Measurements from ENCODE around the gene PRDX2.
A peak's percentile ranks its signal among the peaks of the same experiment; 100 is the strongest.

The PRDX2 gene

DNA sequence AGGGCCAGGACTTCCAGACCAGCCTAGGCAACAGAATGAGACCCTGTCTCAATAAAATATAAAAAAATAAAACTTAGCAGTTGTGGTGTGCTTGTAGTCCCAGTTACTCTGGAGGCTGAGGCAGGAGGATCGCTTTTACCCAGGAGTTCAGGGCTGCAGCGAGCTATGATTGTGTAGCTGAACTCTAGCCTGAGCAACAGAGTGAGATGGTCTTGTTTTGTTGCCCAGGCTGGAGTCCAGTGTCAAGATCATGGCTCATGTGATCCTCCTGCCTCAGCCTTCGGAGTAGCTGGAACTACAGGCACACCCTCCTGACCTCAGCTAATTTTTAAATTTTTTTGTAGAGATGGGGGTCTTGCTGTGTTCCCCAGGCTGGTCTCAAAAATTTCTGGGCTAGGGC is 14.6 kb downstream of the PRDX2 start:
- in situ Hi-C loops (cut with HindIII; ENCODE audit: low pct_unique_long_range_greater_than_20kb, low sequenced_read_pairs), result no loop called here
- no peak for DNase-seq (ENCODE audit: low read depth in 1 of 2, low spot score in 1 of 2)
- TF ChIP-seq JUND (IDR thresholded peaks at IDR 0.05; ENCODE audit: low read depth), result no peak

GRCh38 chr19:12786141-12786870 is 15.3 kb downstream of the PRDX2 start:
- in situ Hi-C loops (cut with HindIII; ENCODE audit: low pct_unique_long_range_greater_than_20kb, low sequenced_read_pairs), result no loop called here
- DNase-seq (ENCODE audit: low read depth in 1 of 2, low spot score in 1 of 2), result peak; percentile 66 to 84
- TF ChIP-seq JUND (IDR thresholded peaks at IDR 0.05; ENCODE audit: low read depth), result no peak

DNA sequence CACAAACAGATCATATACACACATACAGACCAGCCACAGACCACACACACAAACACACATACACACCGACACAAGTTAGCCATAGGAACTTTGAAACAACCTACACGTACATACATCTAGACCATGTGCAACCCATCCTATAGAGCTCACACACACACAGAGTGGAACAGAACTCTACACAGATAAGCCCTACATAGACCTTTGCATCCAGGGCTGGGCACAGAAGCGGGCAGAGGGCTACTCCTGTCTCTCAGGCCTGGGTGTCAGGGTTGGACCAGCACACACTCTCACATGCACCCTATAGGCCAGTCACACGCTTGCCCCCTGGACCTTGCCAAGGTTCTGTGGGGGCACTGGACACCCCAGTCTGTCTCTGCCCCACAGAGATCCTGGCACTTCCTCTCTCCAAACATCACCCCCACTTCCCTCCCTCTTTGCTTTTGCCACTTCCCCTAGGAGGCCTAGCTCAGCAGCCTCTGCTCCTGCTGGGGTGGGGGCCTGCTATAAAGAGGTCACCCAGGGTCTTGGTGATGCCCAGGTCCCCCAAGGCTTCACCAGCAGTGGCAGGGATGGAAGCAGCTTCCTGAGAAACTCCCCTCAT is 16.1 kb downstream of the PRDX2 start:
- in situ Hi-C loops (cut with HindIII; ENCODE audit: low pct_unique_long_range_greater_than_20kb, low sequenced_read_pairs), result no loop called here
- no peak for DNase-seq (ENCODE audit: low read depth in 1 of 2, low spot score in 1 of 2)
- TF ChIP-seq JUND (IDR thresholded peaks at IDR 0.05; ENCODE audit: low read depth), result no peak

DNA sequence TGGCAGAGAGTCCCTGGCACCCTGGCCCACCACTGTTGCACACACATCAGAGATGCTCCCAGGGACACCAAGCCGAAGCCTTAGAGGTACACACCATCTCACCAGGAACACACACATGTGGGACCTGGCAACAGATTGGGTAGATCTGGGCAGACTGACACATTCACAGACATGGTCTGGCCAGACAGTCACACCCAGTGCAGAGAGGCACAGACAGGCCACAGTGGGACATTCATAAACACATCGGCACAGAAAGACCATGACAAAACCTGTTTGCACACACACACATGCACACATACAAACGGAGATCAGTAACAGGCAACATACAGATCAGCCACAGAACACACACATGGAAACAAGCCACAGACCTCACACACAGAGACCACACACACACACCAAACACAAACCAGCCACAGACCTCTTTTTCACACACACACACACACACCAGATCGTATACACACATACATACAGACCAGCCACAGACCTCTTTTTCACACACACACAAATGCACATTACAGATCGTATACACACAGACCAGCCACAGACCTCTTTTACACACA is 16.6 kb downstream of the PRDX2 start:
- no peak for TF ChIP-seq JUND (IDR thresholded peaks at IDR 0.05; ENCODE audit: low read depth)
- DNase-seq (ENCODE audit: low read depth in 1 of 2, low spot score in 1 of 2), result no peak
- in situ Hi-C loops (cut with HindIII; ENCODE audit: low pct_unique_long_range_greater_than_20kb, low sequenced_read_pairs), result no loop called here

DNA sequence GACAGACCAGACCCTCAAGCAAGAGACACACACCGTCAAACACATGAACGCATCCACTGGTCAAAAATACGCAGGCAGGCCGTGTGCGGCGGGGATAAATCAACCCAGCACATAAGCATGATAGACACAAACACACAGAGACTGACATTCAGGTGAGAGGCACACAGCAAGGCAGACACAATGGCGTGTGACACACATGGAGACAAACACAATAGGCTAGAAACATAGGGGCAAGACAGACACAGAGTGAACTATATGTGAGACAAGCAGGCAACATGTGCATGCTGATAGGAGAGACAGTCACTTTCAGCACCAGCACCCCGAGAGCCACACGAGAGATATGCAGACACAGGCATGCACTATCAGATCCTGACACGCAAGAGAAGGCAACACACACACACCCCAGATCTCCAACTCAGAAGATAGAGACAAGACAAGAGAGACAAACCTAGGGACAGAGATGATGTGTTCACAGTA is 17.2 kb downstream of the PRDX2 start:
- in situ Hi-C loops (cut with HindIII; ENCODE audit: low pct_unique_long_range_greater_than_20kb, low sequenced_read_pairs), result no loop called here

GRCh38 chr19:12783849-12784393 is 17.7 kb downstream of the PRDX2 start:
- TF ChIP-seq JUND (IDR thresholded peaks at IDR 0.05; ENCODE audit: low read depth), result no peak
- DNase-seq (ENCODE audit: low read depth in 1 of 2, low spot score in 1 of 2), result peak in 1 of 2 experiments; percentile 82
- in situ Hi-C loops (cut with HindIII; ENCODE audit: low pct_unique_long_range_greater_than_20kb, low sequenced_read_pairs), result no loop called here

More for the DNA sequence above, 17.2 kb downstream of the PRDX2 start:
- DNase-seq (ENCODE audit: low read depth in 1 of 2, low spot score in 1 of 2), result no peak
- TF ChIP-seq JUND (IDR thresholded peaks at IDR 0.05; ENCODE audit: low read depth), result no peak

GRCh38 chr19:12783291-12783848 is 18.2 kb downstream of the PRDX2 start:
- DNase-seq (ENCODE audit: low read depth in 1 of 2, low spot score in 1 of 2), result no peak
- TF ChIP-seq JUND (IDR thresholded peaks at IDR 0.05; ENCODE audit: low read depth), result no peak
- in situ Hi-C loops (cut with HindIII; ENCODE audit: low pct_unique_long_range_greater_than_20kb, low sequenced_read_pairs), result no loop called here

- TF ChIP-seq JUND (IDR thresholded peaks at IDR 0.05; ENCODE audit: low read depth), result no peak
- in situ Hi-C loops (cut with HindIII; ENCODE audit: low pct_unique_long_range_greater_than_20kb, low sequenced_read_pairs), result no loop called here
- DNase-seq (ENCODE audit: low read depth in 1 of 2, low spot score in 1 of 2), result peak in 1 of 2 experiments; percentile 86
Measured at GRCh38 chr19:12782424-12783290, 18.9 kb downstream of the PRDX2 start.

GRCh38 chr19:12782174-12782423 is 19.5 kb downstream of the PRDX2 start:
- no peak for TF ChIP-seq JUND (IDR thresholded peaks at IDR 0.05; ENCODE audit: low read depth)
- in situ Hi-C loops (cut with HindIII; ENCODE audit: low pct_unique_long_range_greater_than_20kb, low sequenced_read_pairs), result no loop called here
- no peak for DNase-seq (ENCODE audit: low read depth in 1 of 2, low spot score in 1 of 2)

DNA sequence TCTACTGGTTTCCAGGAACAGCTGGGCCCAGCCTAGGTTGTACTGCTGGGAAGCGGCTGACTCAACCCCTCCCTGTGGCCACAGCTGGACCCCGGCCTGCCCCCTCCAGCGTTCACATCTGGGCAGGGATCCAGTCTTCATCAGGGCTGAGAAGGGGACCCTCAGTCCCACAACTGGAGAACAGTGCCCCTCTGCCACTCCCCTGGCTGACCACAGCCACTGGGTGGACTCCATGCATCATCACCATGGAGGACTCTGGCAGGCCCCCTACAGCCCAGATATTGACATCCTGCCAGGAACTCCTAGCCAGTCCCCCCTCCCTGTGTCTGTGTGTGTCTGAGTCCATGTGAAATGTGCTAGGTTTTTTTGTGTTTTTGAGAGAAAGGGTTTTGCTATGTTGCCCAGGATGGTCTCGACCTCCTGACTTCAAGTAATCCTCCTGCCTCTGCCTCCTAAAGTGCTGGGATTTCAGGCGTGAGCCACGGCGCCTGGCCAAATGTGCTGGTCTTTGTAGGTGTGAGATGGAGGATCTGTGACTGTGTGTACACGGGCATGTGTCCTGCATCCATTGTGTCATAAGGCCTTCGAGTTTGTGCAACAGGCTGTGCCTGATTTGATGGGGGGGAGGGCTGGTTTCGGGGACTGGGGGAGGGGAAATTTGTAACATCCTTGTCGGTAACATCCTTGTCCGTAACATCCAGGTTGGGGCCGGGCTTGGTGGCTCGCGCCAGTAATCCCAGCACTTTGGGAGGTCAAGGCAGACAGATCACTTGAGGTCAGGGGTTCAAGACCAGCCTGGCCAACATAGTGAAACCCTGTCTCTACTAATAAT is 22.2 kb downstream of the PRDX2 start:
- peak in 1 of 2 experiments; percentile 30 for DNase-seq (ENCODE audit: low read depth in 1 of 2, low spot score in 1 of 2)
- in situ Hi-C loops (cut with HindIII; ENCODE audit: low pct_unique_long_range_greater_than_20kb, low sequenced_read_pairs), result no loop called here
- TF ChIP-seq JUND (IDR thresholded peaks at IDR 0.05; ENCODE audit: low read depth), result no peak

DNA sequence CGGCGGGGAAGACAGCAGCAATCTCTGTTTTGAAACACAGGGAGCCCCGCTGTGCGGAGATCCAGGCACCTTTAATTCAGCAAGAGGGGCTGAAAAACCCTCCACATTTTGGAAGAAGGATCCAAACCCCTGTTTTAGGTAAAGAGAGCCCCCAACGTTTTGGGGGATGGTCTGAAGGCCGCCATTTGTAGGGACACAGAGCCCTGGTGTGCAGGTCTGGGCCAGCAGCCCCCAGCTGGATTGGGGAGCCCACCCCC is 22.8 kb downstream of the PRDX2 start:
- no peak for DNase-seq (ENCODE audit: low read depth in 1 of 2, low spot score in 1 of 2)

More for the DNA sequence above, 22.8 kb downstream of the PRDX2 start:
- in situ Hi-C loops (cut with HindIII; ENCODE audit: low pct_unique_long_range_greater_than_20kb, low sequenced_read_pairs), result no loop called here
- TF ChIP-seq JUND (IDR thresholded peaks at IDR 0.05; ENCODE audit: low read depth), result no peak
